A673 (cell line): ENCODE measurements around the gene TSHR.

ENCODE experiments used
- CTCF ChIP-seq: fragments of 300-800, 200-600 bp; sonication (generic); conservative IDR thresholded peaks from 2 replicates; pipeline ENCODE4 v1.5.1; 2017; ENCODE audit warnings: low read depth, mild to moderate bottlenecking, antibody characterized with exemption, low read length, moderate library complexity, mixed read lengths
- EZH2 ChIP-seq: fragments of 200-600 bp; sonication (generic); IDR thresholded peaks from 2 replicates; pipeline ENCODE4 v1.6.1; 2017; ENCODE audit warnings: borderline replicate concordance, low read depth, mild to moderate bottlenecking, mixed read lengths, antibody characterized with exemption, low read length; ENCODE audit not compliant: poor library complexity, severe bottlenecking

DNA sequence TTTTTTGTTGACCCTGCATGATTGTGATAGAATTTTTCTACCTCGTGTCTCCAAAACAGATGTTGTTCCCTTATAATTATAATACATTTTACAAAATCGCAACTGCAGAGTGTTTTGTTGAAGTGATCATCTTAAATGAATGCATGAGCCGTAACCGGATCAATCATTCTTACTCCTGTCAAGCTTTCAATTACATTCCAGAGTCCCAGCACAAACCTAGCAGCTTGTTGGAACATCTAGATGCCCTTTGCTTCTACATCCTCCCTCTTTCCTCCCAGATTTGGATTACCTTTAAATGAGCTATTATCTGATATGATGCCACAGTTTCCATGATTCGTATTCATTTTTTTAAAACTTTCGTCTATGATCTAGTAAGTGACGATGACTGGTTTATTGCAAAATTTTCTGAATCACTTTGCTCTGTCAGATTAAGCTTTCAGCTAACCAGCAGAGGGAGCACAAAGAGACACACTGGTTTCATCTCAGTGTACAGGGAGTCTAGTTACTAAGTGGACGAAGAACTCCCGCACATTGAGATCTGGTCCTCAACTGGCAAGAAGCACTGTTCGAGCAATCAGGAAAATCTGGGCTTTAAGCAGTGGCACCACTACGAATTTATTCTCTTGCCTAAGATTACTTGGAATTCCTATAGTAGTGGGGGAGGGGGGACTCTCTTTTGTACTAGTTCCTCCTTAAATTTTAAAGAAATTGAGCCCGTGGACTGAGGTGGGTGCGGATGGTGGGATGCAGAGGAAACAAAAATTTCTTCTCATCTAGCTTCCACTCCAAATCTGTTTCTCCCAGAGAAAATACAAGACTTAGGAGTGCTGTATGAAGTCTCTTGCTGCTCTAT is 40.9 kb downstream of the TSHR start:
- peak; percentile 78 for TF ChIP-seq CTCF
- no peak for TF ChIP-seq EZH2
